ENCODE data around the gene MMAB.

MMAB gene

GRCh38 chr12:109571773-109572505 is 1.4 kb downstream of the MMAB start:
- ChIA-PET POLR2A (interaction anchor here (0.6 kb wide), 1 partner anchor 15 kb away, joined by 3 read pairs; no protein-coding TSS in a partner anchor), CTCF (interaction anchor here (0.6 to 0.7 kb wide), 2 partner anchors 24 to 203 kb away, joined by 3 read pairs; no protein-coding TSS in a partner anchor)
- DNase-seq (ENCODE audit: extremely low spot score), result no peak
- TF ChIP-seq SP1 (IDR thresholded peaks at IDR 0.05) (no peak), CTBP1 (IDR thresholded peaks at IDR 0.05; ENCODE audit: borderline replicate concordance) (no peak), TARDBP (IDR thresholded peaks at IDR 0.05) (no peak), L3MBTL2 (conservative IDR thresholded peaks at IDR 0.05) (no peak), ARNT (IDR thresholded peaks at IDR 0.05) (no peak), LEF1 (IDR thresholded peaks at IDR 0.05; ENCODE audit: borderline replicate concordance) (no peak), BHLHE40 (IDR thresholded peaks at IDR 0.05; ENCODE audit: borderline replicate concordance) (no peak), NFRKB (IDR thresholded peaks at IDR 0.05) (no peak), FOXM1 (IDR thresholded peaks at IDR 0.05; ENCODE audit: borderline replicate concordance) (no peak), ELF4 (IDR thresholded peaks at IDR 0.05) (no peak), ZNF384 (IDR thresholded peaks at IDR 0.05) (no peak), HDGF (IDR thresholded peaks at IDR 0.05; ENCODE audit: borderline replicate concordance) (no peak), SUZ12 (IDR thresholded peaks at IDR 0.05) (no peak), FOXK2 (IDR thresholded peaks at IDR 0.05) (no peak), FOXA1 (IDR thresholded peaks at IDR 0.05) (no peak), PKNOX1 (IDR thresholded peaks at IDR 0.05) (no peak)

- POLR2A ChIA-PET, result no interaction called here
- CTCF ChIA-PET, result no interaction called here
- TF ChIP-seq SP1 (IDR thresholded peaks at IDR 0.05) (no peak), LEF1 (IDR thresholded peaks at IDR 0.05; ENCODE audit: borderline replicate concordance) (no peak), BHLHE40 (IDR thresholded peaks at IDR 0.05; ENCODE audit: borderline replicate concordance) (no peak), FOXM1 (IDR thresholded peaks at IDR 0.05; ENCODE audit: borderline replicate concordance) (no peak), FOXK2 (IDR thresholded peaks at IDR 0.05) (no peak), PKNOX1 (IDR thresholded peaks at IDR 0.05) (no peak), CTBP1 (IDR thresholded peaks at IDR 0.05; ENCODE audit: borderline replicate concordance) (no peak), ELF4 (IDR thresholded peaks at IDR 0.05) (no peak), SUZ12 (IDR thresholded peaks at IDR 0.05) (no peak), L3MBTL2 (conservative IDR thresholded peaks at IDR 0.05) (no peak), ARNT (IDR thresholded peaks at IDR 0.05) (no peak), HDGF (IDR thresholded peaks at IDR 0.05; ENCODE audit: borderline replicate concordance) (no peak), NFRKB (IDR thresholded peaks at IDR 0.05) (no peak), ZNF384 (IDR thresholded peaks at IDR 0.05) (no peak), TARDBP (IDR thresholded peaks at IDR 0.05) (no peak)
Observed at GRCh38 chr12:109568486-109568885, 4.8 kb downstream of the MMAB start.

GRCh38 chr12:109567967-109568366 is 5.3 kb downstream of the MMAB start:
- ChIA-PET POLR2A (no interaction called here), CTCF (no interaction called here)
- TF ChIP-seq FOXM1 (IDR thresholded peaks at IDR 0.05; ENCODE audit: borderline replicate concordance) (no peak), ZNF384 (IDR thresholded peaks at IDR 0.05) (no peak), SP1 (IDR thresholded peaks at IDR 0.05) (no peak), L3MBTL2 (conservative IDR thresholded peaks at IDR 0.05) (no peak), ELF4 (IDR thresholded peaks at IDR 0.05) (no peak), FOXK2 (IDR thresholded peaks at IDR 0.05) (no peak), NFRKB (IDR thresholded peaks at IDR 0.05) (no peak), BHLHE40 (IDR thresholded peaks at IDR 0.05; ENCODE audit: borderline replicate concordance) (no peak), LEF1 (IDR thresholded peaks at IDR 0.05; ENCODE audit: borderline replicate concordance) (no peak)
- DNase-seq (ENCODE audit: extremely low spot score), result no peak

More at GRCh38 chr12:109568486-109568885, 4.8 kb downstream of the MMAB start:
- no peak for DNase-seq (ENCODE audit: extremely low spot score)

- ChIA-PET POLR2A (no interaction called here), CTCF (no interaction called here)
- TF ChIP-seq SP1 (IDR thresholded peaks at IDR 0.05), result no peak
- TF ChIP-seq L3MBTL2 (conservative IDR thresholded peaks at IDR 0.05), result no peak
- TF ChIP-seq FOXA1 (IDR thresholded peaks at IDR 0.05), result no peak
- TF ChIP-seq HDGF (IDR thresholded peaks at IDR 0.05; ENCODE audit: borderline replicate concordance), result no peak
- TF ChIP-seq FOXM1 (IDR thresholded peaks at IDR 0.05; ENCODE audit: borderline replicate concordance), result no peak
- TF ChIP-seq FOXK2 (IDR thresholded peaks at IDR 0.05), result no peak
- TF ChIP-seq ELF4 (IDR thresholded peaks at IDR 0.05), result no peak
- no peak for TF ChIP-seq ARNT (IDR thresholded peaks at IDR 0.05)
- DNase-seq (ENCODE audit: extremely low spot score), result no peak
Observed at GRCh38 chr12:109567296-109567695, 6.0 kb downstream of the MMAB start.

- CTCF ChIA-PET, result no interaction called here
Observed at GRCh38 chr12:109566424-109566823, 6.9 kb downstream of the MMAB start.

GRCh38 chr12:109563291-109564284 is 9.7 kb downstream of the MMAB start:
- CTCF ChIA-PET, result no interaction called here
- DNase-seq (ENCODE audit: extremely low spot score), result no peak
- POLR2A ChIA-PET, result interaction anchor here (1.6 kb wide), 1 partner anchor 11 kb away, joined by 6 read pairs; the partner anchor contains the start of genes MMAB and MVK
- TF ChIP-seq NFRKB (IDR thresholded peaks at IDR 0.05), result no peak
- TF ChIP-seq HDGF (IDR thresholded peaks at IDR 0.05; ENCODE audit: borderline replicate concordance), result no peak
- no peak for TF ChIP-seq TARDBP (IDR thresholded peaks at IDR 0.05)
- no peak for TF ChIP-seq PKNOX1 (IDR thresholded peaks at IDR 0.05)

More at GRCh38 chr12:109566424-109566823, 6.9 kb downstream of the MMAB start:
- POLR2A ChIA-PET, result no interaction called here
- TF ChIP-seq ELF4 (IDR thresholded peaks at IDR 0.05) (no peak), SP1 (IDR thresholded peaks at IDR 0.05) (no peak), HDGF (IDR thresholded peaks at IDR 0.05; ENCODE audit: borderline replicate concordance) (no peak), FOXM1 (IDR thresholded peaks at IDR 0.05; ENCODE audit: borderline replicate concordance) (no peak), ZNF384 (IDR thresholded peaks at IDR 0.05) (no peak), FOXA1 (IDR thresholded peaks at IDR 0.05) (no peak)
- no peak for DNase-seq (ENCODE audit: extremely low spot score)
